ENCODE measurements around the gene CHD5.

DNA sequence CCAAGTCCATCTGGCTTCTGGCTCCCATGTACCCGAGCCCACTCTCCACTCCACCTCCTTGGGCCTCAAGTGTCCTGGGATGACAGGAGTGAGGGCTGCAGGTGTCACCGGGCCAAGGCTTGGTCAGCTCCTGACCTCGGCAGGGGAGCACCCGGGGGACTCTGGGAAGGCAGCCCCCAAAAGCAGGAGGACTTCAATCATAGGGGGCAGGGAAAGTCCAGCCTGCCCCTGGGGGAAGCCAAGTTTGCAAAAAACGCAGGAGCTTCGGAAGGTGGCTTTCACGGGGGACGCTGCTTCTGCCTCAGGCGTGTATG, 77.6 kb downstream of the CHD5 start:
- TF ChIP-seq, protein P1, sequence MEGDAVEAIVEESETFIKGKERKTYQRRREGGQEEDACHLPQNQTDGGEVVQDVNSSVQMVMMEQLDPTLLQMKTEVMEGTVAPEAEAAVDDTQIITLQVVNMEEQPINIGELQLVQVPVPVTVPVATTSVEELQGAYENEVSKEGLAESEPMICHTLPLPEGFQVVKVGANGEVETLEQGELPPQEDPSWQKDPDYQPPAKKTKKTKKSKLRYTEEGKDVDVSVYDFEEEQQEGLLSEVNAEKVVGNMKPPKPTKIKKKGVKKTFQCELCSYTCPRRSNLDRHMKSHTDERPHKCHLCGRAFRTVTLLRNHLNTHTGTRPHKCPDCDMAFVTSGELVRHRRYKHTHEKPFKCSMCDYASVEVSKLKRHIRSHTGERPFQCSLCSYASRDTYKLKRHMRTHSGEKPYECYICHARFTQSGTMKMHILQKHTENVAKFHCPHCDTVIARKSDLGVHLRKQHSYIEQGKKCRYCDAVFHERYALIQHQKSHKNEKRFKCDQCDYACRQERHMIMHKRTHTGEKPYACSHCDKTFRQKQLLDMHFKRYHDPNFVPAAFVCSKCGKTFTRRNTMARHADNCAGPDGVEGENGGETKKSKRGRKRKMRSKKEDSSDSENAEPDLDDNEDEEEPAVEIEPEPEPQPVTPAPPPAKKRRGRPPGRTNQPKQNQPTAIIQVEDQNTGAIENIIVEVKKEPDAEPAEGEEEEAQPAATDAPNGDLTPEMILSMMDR (IDR thresholded peaks at IDR 0.05), result no peak
- TF ChIP-seq POLR2A (IDR thresholded peaks at IDR 0.05; ENCODE audit: low read depth), result no peak
- TF ChIP-seq POLR2AphosphoS5 (IDR thresholded peaks at IDR 0.05), result no peak

All from esophagus muscularis mucosa (tissue), 3 donors.